ENCODE results near the gene SSBP1. TPM values are rescaled to one million over a fixed set of nuclear protein-coding genes. Genes with fewer than 3 reads are reported as not detected.

Gene SSBP1
- polyA plus RNA-seq, 2 of the 4 experiments (the other 2 are of a cell fraction): 368 to 453 TPM

GRCh38 chr7:141699860-141700259 lies 38.3 kb upstream of the SSBP1 start:
- no peak overlapping the region for H3K27ac ChIP-seq
- TF ChIP-seq FOSB (CRISPR knock-in tag; IDR thresholded peaks at IDR 0.05): no peak
- TF ChIP-seq PBX3 (IDR thresholded peaks at IDR 0.05): no peak
- no peak for TF ChIP-seq RFX5 (IDR thresholded peaks at IDR 0.05)
- TF ChIP-seq JUNB (IDR thresholded peaks at IDR 0.05): no peak
- no peak for TF ChIP-seq MYC (IDR thresholded peaks at IDR 0.05; ENCODE audit: borderline replicate concordance, low read length)
- TF ChIP-seq NFE2L2 (conservative IDR thresholded peaks at IDR 0.05; ENCODE audit: low read length): no peak
- no peak for TF ChIP-seq REST (IDR thresholded peaks at IDR 0.05)
- no peak for TF ChIP-seq TFCP2L1 (CRISPR knock-in tag; IDR thresholded peaks at IDR 0.05)
- TF ChIP-seq E2F6 (IDR thresholded peaks at IDR 0.05; ENCODE audit: borderline replicate concordance, low read depth): no peak
- TF ChIP-seq KDM5A (IDR thresholded peaks at IDR 0.05): no peak
- TF ChIP-seq NPAS2 (CRISPR knock-in tag; IDR thresholded peaks at IDR 0.05; ENCODE audit: borderline replicate concordance): no peak
- no peak for TF ChIP-seq ELK1 (IDR thresholded peaks at IDR 0.05; ENCODE audit: low read depth, low read length)
- TF ChIP-seq BCL3 (IDR thresholded peaks at IDR 0.05): no peak
- TF ChIP-seq RCOR1 (IDR thresholded peaks at IDR 0.05; ENCODE audit: low read depth, low read length): no peak
- no peak for TF ChIP-seq EP300 (IDR thresholded peaks at IDR 0.05)
- TF ChIP-seq RNF2 (IDR thresholded peaks at IDR 0.05; ENCODE audit: borderline replicate concordance, low read depth): no peak
- TF ChIP-seq FOXS1 (CRISPR knock-in tag; IDR thresholded peaks at IDR 0.05): no peak
- no peak for TF ChIP-seq CBX2 (IDR thresholded peaks at IDR 0.05; ENCODE audit: borderline replicate concordance, low read depth)
- 75% methylated on average over 3 of the region's 3 CpGs for WGBS (ENCODE audit: missing lambda C conversion rate)
- H3K4me3 ChIP-seq: no peak overlapping the region
- ATAC-seq (no peak), DNase-seq (ENCODE audit: low read depth in 1 of 2, low spot score in 1 of 2) (no peak), FAIRE-seq (no peak)
- POLR2A ChIA-PET: no interaction called here
- peak overlapping the region; percentile 88; the same call in 2 of the 3 replicates for H3K4me2 ChIP-seq
- H3K4me1 ChIP-seq: peaks cover 81% of the 10 kb centered on the region
- no peaks in the 10 kb centered on the region for H3K9me3 ChIP-seq
- CTCF ChIA-PET: interaction anchor here (1.3 to 2.2 kb wide), 2 partner anchors 38 to 86 kb away, joined by 3 to 21 read pairs; partner anchors contain the start of gene SSBP1

GRCh38 chr7:141700296-141700847 lies 37.8 kb upstream of the SSBP1 start:
- Histone ChIP-seq H3K4me1 (peaks cover 81% of the 10 kb centered on the region), H3K4me3 (peak overlapping the region; percentile 85), H3K27ac (peak overlapping the region in 1 of 2 experiments; percentile 95; a peak in 3 of 6 replicates), H3K4me2 (peak overlapping the region; percentile 88), H3K9me3 (no peaks in the 10 kb centered on the region)
- POLR2A ChIA-PET: no interaction called here
- ATAC-seq (no peak), FAIRE-seq (no peak), DNase-seq (ENCODE audit: low read depth in 1 of 2, low spot score in 1 of 2) (no peak)
- CTCF ChIA-PET: interaction anchor here (1.3 to 2.2 kb wide), 2 partner anchors 38 to 86 kb away, joined by 3 to 21 read pairs; partner anchors contain the start of gene SSBP1
- WGBS (ENCODE audit: missing lambda C conversion rate): 82% methylated on average over 5 of the region's 5 CpGs
- TF ChIP-seq ZSCAN20 (CRISPR knock-in tag; IDR thresholded peaks at IDR 0.05): no peak
- TF ChIP-seq NR3C1 (IDR thresholded peaks at IDR 0.05): no peak
- TF ChIP-seq REST (IDR thresholded peaks at IDR 0.05): no peak
- TF ChIP-seq EHF (CRISPR knock-in tag; IDR thresholded peaks at IDR 0.05): no peak
- TF ChIP-seq CHD2 (IDR thresholded peaks at IDR 0.05; ENCODE audit: low read length, partially characterized antibody): no peak
- TF ChIP-seq NPAS2 (CRISPR knock-in tag; IDR thresholded peaks at IDR 0.05; ENCODE audit: borderline replicate concordance): no peak
- no peak for TF ChIP-seq HOXB5 (CRISPR knock-in tag; IDR thresholded peaks at IDR 0.05)
- no peak for TF ChIP-seq MYC (IDR thresholded peaks at IDR 0.05; ENCODE audit: borderline replicate concordance, low read length)
- no peak for TF ChIP-seq RCOR1 (IDR thresholded peaks at IDR 0.05; ENCODE audit: low read depth, low read length)
- TF ChIP-seq CEBPB (IDR thresholded peaks at IDR 0.05): no peak
- no peak for TF ChIP-seq FOXS1 (CRISPR knock-in tag; IDR thresholded peaks at IDR 0.05)
- no peak for TF ChIP-seq HEYL (CRISPR knock-in tag; IDR thresholded peaks at IDR 0.05)
